Osteocyte (in vitro differentiated cells): ENCODE data around the gene ADH1B. TPM values are rescaled to one million over a fixed set of nuclear protein-coding genes. Genes with fewer than 3 reads are reported as not detected.

ENCODE experiments used
- DNase-seq: peaks from one replicate; pipeline ENCODE4 v3.0.0; 2021; ENCODE audit warnings: mixed read lengths; ENCODE audit not compliant: unreplicated experiment; ENCODE audit errors: extremely low spot score
- H3K27ac Mint-ChIP-seq: one replicate; pipeline ENCODE4 v1.8.0; 2021; ENCODE audit warnings: mild to moderate bottlenecking, mixed read lengths; ENCODE audit not compliant: unreplicated experiment
- H3K27me3 Mint-ChIP-seq: one replicate; pipeline ENCODE4 v1.8.0; 2021; ENCODE audit warnings: mixed read lengths; ENCODE audit not compliant: unreplicated experiment
- H3K36me3 Mint-ChIP-seq: one replicate; pipeline ENCODE4 v1.8.0; 2021; ENCODE audit warnings: mixed read lengths; ENCODE audit not compliant: unreplicated experiment
- H3K4me1 Mint-ChIP-seq: one replicate; pipeline ENCODE4 v1.8.0; 2021; ENCODE audit warnings: mixed read lengths; ENCODE audit not compliant: unreplicated experiment
- H3K4me3 Mint-ChIP-seq: one replicate; pipeline ENCODE4 v1.8.0; 2021; ENCODE audit warnings: mild to moderate bottlenecking, moderate library complexity, mixed read lengths; ENCODE audit not compliant: unreplicated experiment
- H3K9me3 Mint-ChIP-seq: one replicate; pipeline ENCODE4 v1.8.0; 2021; ENCODE audit warnings: mixed read lengths; ENCODE audit not compliant: unreplicated experiment
- CTCF ChIP-seq: fragments of 200-600 bp; sonication (generic); IDR thresholded peaks from 2 replicates; pipeline ENCODE4 v1.5.0; 2021; ENCODE audit warnings: antibody characterized with exemption, mild to moderate bottlenecking, moderate library complexity
- total RNA-seq: library from RNA; stranded (reverse); gene quantifications from 2 replicates; pipeline ENCODE4 v1.2.1, GENCODE V29; 2021

ADH1B gene
- total RNA-seq, 1 donor from 2014 or later, result 8.8 TPM

DNA sequence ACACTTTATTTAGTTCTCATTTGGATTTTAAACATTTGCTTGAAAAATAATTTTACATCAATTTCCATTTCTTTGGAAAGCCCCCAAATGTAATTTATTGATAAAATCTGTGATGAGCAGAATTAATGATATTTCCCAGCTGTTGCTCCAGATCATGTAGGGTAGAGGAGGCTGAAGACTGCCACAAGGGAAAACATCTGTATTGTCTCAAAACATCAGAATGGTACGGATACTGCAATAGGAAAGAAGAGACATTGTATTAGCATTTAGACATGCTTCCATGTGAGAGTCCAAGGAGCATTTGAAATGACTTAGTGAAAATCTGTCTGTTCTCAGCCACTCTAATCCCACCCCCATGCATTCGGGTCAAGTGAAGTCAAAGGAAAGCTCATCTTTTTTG is 44.8 kb downstream of the ADH1B start:
- Mint-ChIP-seq H3K27me3 (no peaks in the 10 kb centered on the region), H3K4me3 (no peak overlapping the region), H3K27ac (no peak overlapping the region), H3K9me3 (peaks cover 11% of the 10 kb centered on the region), H3K4me1 (no peaks in the 10 kb centered on the region), H3K36me3 (no peaks in the 10 kb centered on the region)
- TF ChIP-seq CTCF, result no peak
- no peak for DNase-seq

GRCh38 chr4:99275885-99276284 is 45.3 kb downstream of the ADH1B start:
- no peak for DNase-seq
- H3K9me3 Mint-ChIP-seq, result peaks cover 11% of the 10 kb centered on the region
- no peak for TF ChIP-seq CTCF
- H3K27ac Mint-ChIP-seq, result no peak overlapping the region
- H3K4me1 Mint-ChIP-seq, result no peaks in the 10 kb centered on the region
- H3K27me3 Mint-ChIP-seq, result no peaks in the 10 kb centered on the region
- H3K4me3 Mint-ChIP-seq, result no peak overlapping the region
- H3K36me3 Mint-ChIP-seq, result no peaks in the 10 kb centered on the region

DNA sequence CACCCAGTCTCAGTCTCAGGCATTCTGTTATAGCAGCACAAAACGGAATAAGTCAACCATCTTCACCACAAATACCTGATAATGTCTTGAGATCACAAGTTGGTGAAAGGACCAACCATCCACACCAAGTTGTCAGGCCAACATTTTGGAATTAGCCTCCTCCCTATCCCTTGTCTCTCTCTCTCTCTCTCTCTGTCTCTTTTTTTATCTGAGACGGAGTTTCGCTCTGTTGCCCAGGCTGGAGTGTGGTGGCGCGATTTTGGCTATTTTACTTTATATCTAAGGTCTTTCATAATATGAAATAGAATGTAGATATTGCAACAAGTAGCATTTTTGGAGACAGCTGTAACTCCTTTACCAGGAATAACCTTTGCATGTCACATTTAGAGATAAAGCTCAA is 46.2 kb downstream of the ADH1B start:
- Mint-ChIP-seq H3K27ac (no peak overlapping the region), H3K4me3 (no peak overlapping the region), H3K27me3 (no peaks in the 10 kb centered on the region), H3K4me1 (no peaks in the 10 kb centered on the region), H3K9me3 (peaks cover 11% of the 10 kb centered on the region), H3K36me3 (no peaks in the 10 kb centered on the region)
- TF ChIP-seq CTCF, result no peak
- DNase-seq, result no peak

GRCh38 chr4:99273704-99274103 is 47.5 kb downstream of the ADH1B start:
- no peak for DNase-seq
- H3K4me1 Mint-ChIP-seq, result no peaks in the 10 kb centered on the region
- no peak overlapping the region for H3K27ac Mint-ChIP-seq
- no peaks in the 10 kb centered on the region for H3K27me3 Mint-ChIP-seq
- TF ChIP-seq CTCF, result no peak
- H3K36me3 Mint-ChIP-seq, result no peaks in the 10 kb centered on the region
- peaks cover 15% of the 10 kb centered on the region for H3K9me3 Mint-ChIP-seq
- no peak overlapping the region for H3K4me3 Mint-ChIP-seq

- TF ChIP-seq CTCF, result no peak
- DNase-seq, result no peak
- Mint-ChIP-seq H3K27me3 (peaks cover 3% of the 10 kb centered on the region), H3K27ac (no peak overlapping the region), H3K9me3 (peaks cover 26% of the 10 kb centered on the region), H3K4me1 (peaks cover 4% of the 10 kb centered on the region), H3K36me3 (peaks cover 4% of the 10 kb centered on the region), H3K4me3 (no peak overlapping the region)
Measured at GRCh38 chr4:99264927-99265326, 56.3 kb downstream of the ADH1B start.

Other genes starting within 250 kb of the ADH1B start
- 136 and 142 TPM in 2 replicates for gene ADH5, start 232.6 kb downstream of the ADH1B start, total RNA-seq
- not detected in 2 replicates for gene ADH4, start 177.1 kb downstream of the ADH1B start, total RNA-seq
- gene ADH6, start 102.2 kb downstream of the ADH1B start, total RNA-seq, result not detected in 2 replicates
- gene ADH1A, start 30.4 kb downstream of the ADH1B start, total RNA-seq, result not detected in 2 replicates
- not detected in 2 replicates for gene ADH1C, start 31.3 kb upstream of the ADH1B start, total RNA-seq
- not detected in 2 replicates for gene ADH7, start 113.9 kb upstream of the ADH1B start, total RNA-seq
- gene C4orf17, start 189.6 kb upstream of the ADH1B start, total RNA-seq, result not detected in 2 replicates
- 5.4 and 6.3 TPM in 2 replicates for gene TRMT10A, start 242.6 kb upstream of the ADH1B start, total RNA-seq